ENCODE results near the gene TOR4A. TPM values are rescaled to one million over a fixed set of nuclear protein-coding genes. Genes with fewer than 3 reads are reported as not detected.
A peak's percentile ranks its signal among the peaks of the same experiment; 100 is the strongest.

The TOR4A gene
- 1.5 TPM for total RNA-seq (ENCODE audit: unreplicated experiment)
- long read RNA-seq, result 0 reads

DNA sequence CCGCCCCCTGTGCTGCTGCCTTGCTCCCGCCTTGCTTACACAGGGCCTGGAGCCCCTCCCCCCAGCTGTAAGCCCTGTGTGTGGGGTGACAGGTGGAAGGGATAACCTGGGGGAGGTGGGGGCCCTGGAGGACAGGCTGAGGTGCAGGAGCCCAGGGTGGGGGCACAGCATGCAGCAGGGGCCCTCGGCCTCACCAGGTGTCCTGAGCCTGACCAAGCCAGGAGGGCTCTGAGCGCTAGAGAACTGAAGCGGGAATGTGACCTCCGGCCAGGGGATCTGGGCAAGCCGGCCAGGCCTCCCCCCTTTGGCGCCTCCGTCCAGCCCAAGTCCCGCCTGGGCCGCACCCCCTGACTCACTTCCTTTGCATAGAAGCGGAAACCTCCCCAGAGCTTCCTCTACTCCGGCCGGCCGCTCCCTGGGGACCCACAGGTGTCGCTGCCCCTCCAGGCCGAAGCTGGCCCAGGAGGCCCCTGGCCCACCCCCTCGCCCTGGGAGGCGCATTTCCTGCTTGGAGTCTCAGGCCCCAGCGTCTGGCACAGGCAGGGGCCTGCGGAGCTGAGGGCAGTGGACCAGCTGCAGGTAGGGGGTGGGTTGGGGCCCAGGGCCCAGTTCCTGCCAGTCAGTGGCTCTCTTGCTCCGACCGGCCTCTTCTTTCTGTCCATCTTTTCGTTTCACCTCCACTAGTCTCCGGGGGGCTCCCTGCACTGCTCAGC, at the start of gene TOR4A:
TSS of gene TOR4A (plus strand) at position 398 of the 713 bp plus-strand sequence. CDS start 964 bp downstream, outside the sequence.
- Mint-ChIP-seq H3K4me3 (ENCODE audit: unreplicated experiment) (no peak within 1 kb of the TSS), H3K4me1 (ENCODE audit: low read depth, unreplicated experiment) (peaks cover 18% of the 10 kb centered on the region), H3K27me3 (ENCODE audit: unreplicated experiment) (peaks cover 7% of the 10 kb centered on the region), H3K9me3 (ENCODE audit: unreplicated experiment) (peaks cover 6% of the 10 kb centered on the region), H3K27ac (ENCODE audit: unreplicated experiment) (no peak within 1 kb of the TSS), H3K36me3 (ENCODE audit: unreplicated experiment) (peaks cover 5% of the 10 kb centered on the region)
- peak; percentile 30 for DNase-seq
- TF ChIP-seq, protein P1, sequence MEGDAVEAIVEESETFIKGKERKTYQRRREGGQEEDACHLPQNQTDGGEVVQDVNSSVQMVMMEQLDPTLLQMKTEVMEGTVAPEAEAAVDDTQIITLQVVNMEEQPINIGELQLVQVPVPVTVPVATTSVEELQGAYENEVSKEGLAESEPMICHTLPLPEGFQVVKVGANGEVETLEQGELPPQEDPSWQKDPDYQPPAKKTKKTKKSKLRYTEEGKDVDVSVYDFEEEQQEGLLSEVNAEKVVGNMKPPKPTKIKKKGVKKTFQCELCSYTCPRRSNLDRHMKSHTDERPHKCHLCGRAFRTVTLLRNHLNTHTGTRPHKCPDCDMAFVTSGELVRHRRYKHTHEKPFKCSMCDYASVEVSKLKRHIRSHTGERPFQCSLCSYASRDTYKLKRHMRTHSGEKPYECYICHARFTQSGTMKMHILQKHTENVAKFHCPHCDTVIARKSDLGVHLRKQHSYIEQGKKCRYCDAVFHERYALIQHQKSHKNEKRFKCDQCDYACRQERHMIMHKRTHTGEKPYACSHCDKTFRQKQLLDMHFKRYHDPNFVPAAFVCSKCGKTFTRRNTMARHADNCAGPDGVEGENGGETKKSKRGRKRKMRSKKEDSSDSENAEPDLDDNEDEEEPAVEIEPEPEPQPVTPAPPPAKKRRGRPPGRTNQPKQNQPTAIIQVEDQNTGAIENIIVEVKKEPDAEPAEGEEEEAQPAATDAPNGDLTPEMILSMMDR (IDR thresholded peaks at IDR 0.05; ENCODE audit: partially characterized antibody, unreplicated experiment), result no peak

DNA sequence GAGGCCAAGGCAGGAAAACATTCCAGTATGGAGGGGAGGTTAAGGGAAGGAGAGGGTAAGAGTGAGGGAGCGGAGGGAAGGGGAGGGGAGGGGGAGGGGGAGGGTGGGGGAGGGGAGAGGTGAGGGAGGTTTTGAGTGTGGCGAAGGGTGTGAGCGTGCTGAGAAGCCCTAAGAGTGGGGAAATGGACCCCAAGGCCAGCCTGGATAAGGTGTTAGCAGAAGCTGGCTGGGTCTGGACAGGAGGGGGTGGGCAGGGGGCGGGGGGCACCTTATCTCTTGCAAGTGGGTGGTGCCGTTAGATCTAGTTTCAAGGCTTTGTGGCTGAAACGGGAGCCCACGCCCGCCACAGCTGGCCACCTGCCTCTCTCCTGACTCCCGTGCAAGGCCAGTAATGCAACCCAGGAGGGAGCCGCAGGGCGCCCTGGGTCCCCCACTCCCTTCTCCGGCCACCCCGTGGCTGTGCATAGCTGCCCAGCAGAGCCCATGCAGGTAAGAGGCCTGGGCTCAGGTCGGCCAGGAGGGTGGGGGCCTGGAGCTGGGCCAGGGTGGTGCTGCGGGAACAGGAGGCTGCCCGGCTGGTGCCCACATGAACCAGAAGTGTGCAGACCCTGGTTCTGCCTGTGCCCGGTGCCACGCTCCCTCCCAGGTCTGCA, 49.5 kb upstream of the TOR4A start:
- TF ChIP-seq, protein P1 (IDR thresholded peaks at IDR 0.05; ENCODE audit: partially characterized antibody, unreplicated experiment), result no peak
- Mint-ChIP-seq H3K27me3 (ENCODE audit: unreplicated experiment) (peaks cover 2% of the 10 kb centered on the region), H3K36me3 (ENCODE audit: unreplicated experiment) (no peaks in the 10 kb centered on the region), H3K27ac (ENCODE audit: unreplicated experiment) (no peak overlapping the region), H3K9me3 (ENCODE audit: unreplicated experiment) (no peaks in the 10 kb centered on the region), H3K4me3 (ENCODE audit: unreplicated experiment) (no peak overlapping the region), H3K4me1 (ENCODE audit: low read depth, unreplicated experiment) (peaks cover 2% of the 10 kb centered on the region)
- no peak for DNase-seq

DNA sequence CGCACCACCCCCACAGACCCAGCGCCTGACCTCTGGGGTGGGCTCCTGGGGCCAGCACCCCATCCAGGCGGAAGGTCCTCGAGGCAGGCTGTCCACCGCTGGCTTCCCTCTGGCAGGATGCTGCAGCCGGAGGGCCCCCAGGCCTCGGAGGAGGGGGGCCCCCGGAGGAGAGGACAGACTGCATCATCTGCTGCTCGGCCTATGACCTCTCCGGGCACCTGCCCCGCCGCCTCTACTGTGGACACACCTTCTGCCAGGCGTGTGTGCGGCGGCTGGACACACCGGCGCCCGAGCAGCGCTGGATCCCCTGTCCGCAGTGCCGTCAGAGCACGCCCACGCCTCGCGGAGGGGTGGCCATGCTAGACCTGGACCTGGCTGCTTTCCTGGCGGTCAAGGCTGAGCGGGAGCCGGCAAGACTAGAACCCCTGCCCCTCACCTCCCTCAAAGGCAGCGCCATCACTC, 49.0 kb upstream of the TOR4A start:
- TF ChIP-seq, protein P1 (IDR thresholded peaks at IDR 0.05; ENCODE audit: partially characterized antibody, unreplicated experiment), result no peak
- Mint-ChIP-seq H3K4me1 (ENCODE audit: low read depth, unreplicated experiment) (peaks cover 2% of the 10 kb centered on the region), H3K36me3 (ENCODE audit: unreplicated experiment) (no peaks in the 10 kb centered on the region), H3K27ac (ENCODE audit: unreplicated experiment) (no peak overlapping the region), H3K4me3 (ENCODE audit: unreplicated experiment) (no peak overlapping the region), H3K27me3 (ENCODE audit: unreplicated experiment) (peaks cover 2% of the 10 kb centered on the region), H3K9me3 (ENCODE audit: unreplicated experiment) (no peaks in the 10 kb centered on the region)
- no peak for DNase-seq

DNA sequence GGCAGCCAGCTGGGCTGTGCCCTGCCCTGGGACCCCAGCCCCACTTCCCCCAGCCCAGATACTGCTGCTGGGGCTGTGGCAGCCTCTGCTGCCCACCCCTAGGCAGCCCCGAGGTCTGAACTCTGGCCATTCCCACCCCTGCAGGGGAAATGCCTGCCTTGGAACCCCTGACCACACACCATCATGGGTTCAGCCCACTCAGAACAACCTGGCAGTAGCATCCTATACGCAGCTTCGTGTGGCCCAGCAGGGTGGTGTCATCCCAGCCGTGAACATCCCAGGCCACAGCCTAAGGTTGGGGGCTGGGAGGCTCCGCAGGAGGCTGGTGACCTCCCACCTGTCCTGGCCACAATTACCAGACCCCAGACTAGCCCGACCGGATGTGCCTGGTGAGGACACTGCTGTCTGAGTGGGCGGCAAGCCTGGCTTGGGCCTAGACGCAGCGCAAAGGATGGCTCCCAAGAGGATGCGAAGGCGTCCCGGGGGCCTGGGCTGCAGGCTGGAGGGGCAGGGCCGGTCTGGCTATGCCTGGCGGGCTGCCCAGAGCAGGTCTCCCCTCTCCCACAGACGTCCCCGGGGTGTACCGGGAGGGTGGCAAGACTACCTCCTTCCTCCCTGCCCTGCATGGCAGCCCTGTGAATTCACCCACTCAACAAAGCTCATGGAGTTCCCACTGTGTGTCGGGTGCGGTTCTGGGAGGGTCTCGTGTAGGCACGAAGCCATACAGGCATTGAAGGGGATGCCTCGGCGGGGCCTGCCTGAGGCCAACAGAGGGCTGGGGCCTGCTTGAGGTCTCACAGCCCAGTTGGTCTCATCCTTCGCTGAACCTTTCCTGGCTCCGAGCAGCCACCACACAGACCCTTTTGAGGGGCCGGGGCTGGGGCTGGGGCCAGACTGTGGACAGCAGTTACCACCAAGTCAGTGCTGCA, 48.3 kb upstream of the TOR4A start:
- peaks cover 2% of the 10 kb centered on the region for H3K4me1 Mint-ChIP-seq (ENCODE audit: low read depth, unreplicated experiment)
- TF ChIP-seq, protein P1 (IDR thresholded peaks at IDR 0.05; ENCODE audit: partially characterized antibody, unreplicated experiment), result no peak
- H3K36me3 Mint-ChIP-seq (ENCODE audit: unreplicated experiment), result no peaks in the 10 kb centered on the region
- no peak overlapping the region for H3K27ac Mint-ChIP-seq (ENCODE audit: unreplicated experiment)
- no peaks in the 10 kb centered on the region for H3K9me3 Mint-ChIP-seq (ENCODE audit: unreplicated experiment)
- no peak overlapping the region for H3K4me3 Mint-ChIP-seq (ENCODE audit: unreplicated experiment)
- peaks cover 2% of the 10 kb centered on the region for H3K27me3 Mint-ChIP-seq (ENCODE audit: unreplicated experiment)
- DNase-seq, result no peak

Data from glutamatergic neuron (in vitro differentiated cells).